Colonic mucosa (tissue), 4 donors: ENCODE data around the gene METTL6. TPM values are rescaled to one million over a fixed set of nuclear protein-coding genes. Genes with fewer than 3 reads are reported as not detected.

ENCODE experiments used
- DNase-seq: peaks from one replicate; pipeline ENCODE4 v3.0.0-alpha.2; 2020
- H3K27ac ChIP-seq: fragments of 200-600 bp; one replicate; pipeline ENCODE4 v1.8.0; 2021
- H3K27me3 ChIP-seq: fragments of 200-600 bp; one replicate; pipeline ENCODE4 v1.8.0; 2021
- H3K36me3 ChIP-seq: fragments of 200-600 bp; one replicate; pipeline ENCODE4 v1.8.0; 2021
- H3K4me1 ChIP-seq: fragments of 200-600 bp; one replicate; pipeline ENCODE4 v1.8.0; 2021; ENCODE audit warnings: mild to moderate bottlenecking
- H3K4me3 ChIP-seq: fragments of 200-600 bp; one replicate; pipeline ENCODE4 v1.8.0; 2021
- H3K9ac ChIP-seq, 2 donors: one replicate each; pipeline ENCODE4 v1.7.0; 2013; ENCODE audit warnings: control low read depth in 2 of 2, low read depth in 2 of 2, low read length in 2 of 2
- H3K9me3 ChIP-seq: fragments of 200-600 bp; one replicate; pipeline ENCODE4 v1.8.0; 2021
- CTCF ChIP-seq: fragments of 200-600 bp; IDR thresholded peaks from one replicate; pipeline ENCODE4 v1.8.0; 2022; ENCODE audit warnings: antibody characterized with exemption, mild to moderate bottlenecking
- intact Hi-C: fragments of 100-400 bp; cut with DNase I; formaldehyde crosslinking; loops from one replicate; pipeline ENCODE4 v1.14.1; 2022
- total RNA-seq, 2 donors: library from RNA; stranded (reverse); fragmentation: NEBNext Ultra II Directional in 1 of 2; extraction: Animal tissue kit (Norgen Biotek cat#: 25700) in 1 of 2; gene quantifications; one replicate each; pipeline ENCODE4 v1.2.1, GENCODE V29; 2021
- donor health status: healthy.
- donor health status: DM: no; HTN: no; CAD: no.
- donor health status: DM: no; HTN: no; CAD: no.

METTL6 gene
- total RNA-seq, 2 donors from 2014 or later, result 8.8 to 11.4 TPM

GRCh38 chr3:15382405-15382923 is 44.9 kb downstream of the METTL6 start:
- H3K36me3 ChIP-seq, result no peaks in the 10 kb centered on the region
- H3K27me3 ChIP-seq, result no peaks in the 10 kb centered on the region
- H3K9me3 ChIP-seq, result no peaks in the 10 kb centered on the region
- no peaks in the 10 kb centered on the region for H3K4me1 ChIP-seq
- intact Hi-C loops, result no loop called here
- no peak overlapping the region for H3K9ac ChIP-seq
- TF ChIP-seq CTCF, result no peak
- H3K4me3 ChIP-seq, result no peak overlapping the region
- H3K27ac ChIP-seq, result no peak overlapping the region
- DNase-seq, result no peak

- TF ChIP-seq CTCF, result no peak
- no peak for DNase-seq
- intact Hi-C loops, result no loop called here
- no peaks in the 10 kb centered on the region for H3K9me3 ChIP-seq
- H3K4me3 ChIP-seq, result no peak overlapping the region
- no peak overlapping the region for H3K27ac ChIP-seq
- no peaks in the 10 kb centered on the region for H3K27me3 ChIP-seq
- H3K36me3 ChIP-seq, result no peaks in the 10 kb centered on the region
- H3K9ac ChIP-seq, result no peak overlapping the region
- H3K4me1 ChIP-seq, result no peaks in the 10 kb centered on the region
These were observed 46.1 kb downstream of the METTL6 start for GRCh38 chr3:15380980-15381890.

GRCh38 chr3:15377961-15378791 is 49.2 kb downstream of the METTL6 start:
- peak; percentile 97 for DNase-seq
- intact Hi-C loops, result loop anchor here (5.0 kb wide), 1 partner anchor 111 kb away; no protein-coding TSS in a partner anchor
- peak overlapping the region in 1 of 2 donors; percentile 21 for H3K9ac ChIP-seq
- no peaks in the 10 kb centered on the region for H3K4me1 ChIP-seq
- H3K36me3 ChIP-seq, result no peaks in the 10 kb centered on the region
- peak; percentile 75 for TF ChIP-seq CTCF
- H3K4me3 ChIP-seq, result no peak overlapping the region
- H3K27ac ChIP-seq, result no peak overlapping the region
- H3K9me3 ChIP-seq, result no peaks in the 10 kb centered on the region
- no peaks in the 10 kb centered on the region for H3K27me3 ChIP-seq

- Histone ChIP-seq H3K9me3 (no peaks in the 10 kb centered on the region), H3K4me3 (no peak overlapping the region), H3K4me1 (no peaks in the 10 kb centered on the region), H3K27me3 (no peaks in the 10 kb centered on the region), H3K9ac (no peak overlapping the region), H3K27ac (no peak overlapping the region), H3K36me3 (no peaks in the 10 kb centered on the region)
- no peak for DNase-seq
- no peak for TF ChIP-seq CTCF
- intact Hi-C loops, result loop anchor here (5.0 kb wide), 1 partner anchor 108 kb away; no protein-coding TSS in a partner anchor
These were observed 51.8 kb downstream of the METTL6 start for GRCh38 chr3:15375461-15376000.

- no peaks in the 10 kb centered on the region for H3K27me3 ChIP-seq
- intact Hi-C loops, result no loop called here
- no peaks in the 10 kb centered on the region for H3K36me3 ChIP-seq
- DNase-seq, result no peak
- H3K27ac ChIP-seq, result no peak overlapping the region
- H3K9me3 ChIP-seq, result no peaks in the 10 kb centered on the region
- no peaks in the 10 kb centered on the region for H3K4me1 ChIP-seq
- no peak overlapping the region for H3K4me3 ChIP-seq
- no peak overlapping the region for H3K9ac ChIP-seq
- TF ChIP-seq CTCF, result no peak
These were observed 54.4 kb downstream of the METTL6 start for GRCh38 chr3:15372918-15373317.
